SU-DHL-6 (cell line): ENCODE results near the gene GPALPP1.
"Not testable (repeated sequence)": the region's sequence is repeated elsewhere in the genome, so short reads cannot be mapped to it uniquely, and the experiment has no call there.

Experiments
- H2AFZ ChIP-seq: fragments of 200-600 bp; sonication (generic); 2 replicates; pipeline ENCODE4 v1.6.1; 2014; ENCODE audit warnings: low read depth, mild to moderate bottlenecking, moderate library complexity, mixed read lengths, antibody characterized with exemption, low read length; ENCODE audit not compliant: severe bottlenecking
- H3F3A ChIP-seq: fragments of 200-600 bp; shearing (Covaris generic); 2 replicates; pipeline ENCODE4 v1.6.0; 2016; ENCODE audit warnings: antibody characterized with exemption, mild to moderate bottlenecking; ENCODE audit not compliant: insufficient read depth
- H3K27ac ChIP-seq: fragments of 200-600 bp; sonication (generic); 2 replicates; pipeline ENCODE4 v1.5.1; 2016; ENCODE audit warnings: low read depth, mild to moderate bottlenecking, low read length, moderate library complexity, mixed read lengths
- H3K27me3 ChIP-seq: fragments of 200-600 bp; sonication (generic), shearing (Covaris generic); 2 replicates; pipeline ENCODE4 v1.6.0; 2014; ENCODE audit warnings: mild to moderate bottlenecking, low read length
- H3K36me3 ChIP-seq: fragments of 200-600 bp; sonication (generic); 2 replicates; pipeline ENCODE4 v1.6.1; 2014; ENCODE audit warnings: mild to moderate bottlenecking, low read length, mixed read lengths
- H3K4me2 ChIP-seq: fragments of 300-600, 200-600 bp; shearing (Covaris generic), sonication (generic); 2 replicates; pipeline ENCODE4 v1.6.0; 2014; ENCODE audit warnings: low read length, low read depth, mild to moderate bottlenecking; ENCODE audit not compliant: poor library complexity, severe bottlenecking
- H3K4me3 ChIP-seq: fragments of 200-600 bp; sonication (generic); 2 replicates; pipeline ENCODE4 v1.5.1; 2014; ENCODE audit warnings: antibody characterized with exemption, low read length, mild to moderate bottlenecking, mixed read lengths; ENCODE audit not compliant: insufficient read depth, poor library complexity, severe bottlenecking
- H3K79me2 ChIP-seq: fragments of 200-600 bp; sonication (generic); 2 replicates; pipeline ENCODE4 v1.6.1; 2014; ENCODE audit warnings: mild to moderate bottlenecking, low read length, moderate library complexity; ENCODE audit not compliant: insufficient read depth
- H3K9ac ChIP-seq: fragments of 200-600 bp; sonication (generic); 2 replicates; pipeline ENCODE4 v1.7.0; 2014; ENCODE audit warnings: mild to moderate bottlenecking, low read length
- H3K9me2 ChIP-seq: fragments of 200-600 bp; sonication (generic); replicated peaks from 2 replicates; pipeline ENCODE4 v1.6.1; 2014; ENCODE audit warnings: low read length; ENCODE audit not compliant: insufficient read depth
- H3K9me3 ChIP-seq: fragments of 200-600 bp; sonication (generic); 2 replicates; pipeline ENCODE4 v1.6.1; 2014; ENCODE audit warnings: low read length, mixed read lengths; ENCODE audit not compliant: insufficient read depth
- H4K20me1 ChIP-seq: fragments of 200-600 bp; sonication (generic); 2 replicates; pipeline ENCODE4 v1.6.1; 2014; ENCODE audit warnings: low read depth, mild to moderate bottlenecking, antibody characterized with exemption, low read length, moderate library complexity, mixed read lengths
- CTCF ChIP-seq: fragments of 200-600 bp; sonication (generic); IDR thresholded peaks from one replicate; pipeline ENCODE4 v1.5.1; 2017; ENCODE audit warnings: antibody characterized with exemption, mild to moderate bottlenecking, low read length, moderate library complexity; ENCODE audit not compliant: insufficient read depth, poor library complexity, severe bottlenecking
- EZH2phosphoT487 ChIP-seq: fragments of 200-600 bp; sonication (generic), shearing (Covaris generic); conservative IDR thresholded peaks from 2 replicates; pipeline ENCODE4 v1.6.1; 2018; ENCODE audit warnings: mild to moderate bottlenecking, antibody characterized with exemption, low read length, moderate library complexity, mixed read lengths

GPALPP1 gene

GRCh38 chr13:45060062-45060461, 70.7 kb downstream of the GPALPP1 start:
- Histone ChIP-seq H3K4me3 (no peak overlapping the region), H3K27ac (no peak overlapping the region), H3K9me2 (no peaks in the 10 kb centered on the region), H3K4me2 (no peak overlapping the region), H2AFZ (no peak overlapping the region), H4K20me1 (no peaks in the 10 kb centered on the region), H3K36me3 (no peaks in the 10 kb centered on the region), H3F3A (no peaks in the 10 kb centered on the region), H3K27me3 (no peaks in the 10 kb centered on the region), H3K9ac (no peak overlapping the region), H3K9me3 (no peaks in the 10 kb centered on the region), H3K79me2 (no peaks in the 10 kb centered on the region)
- TF ChIP-seq CTCF (no peak), EZH2phosphoT487 (no peak)

GRCh38 chr13:45063261-45063860, 74.0 kb downstream of the GPALPP1 start:
- no peak overlapping the region for H3K4me2 ChIP-seq

GRCh38 chr13:45063889-45064288, 74.6 kb downstream of the GPALPP1 start:
- H3K4me3 ChIP-seq, H3K27ac ChIP-seq, H3K4me2 ChIP-seq, H3K9ac ChIP-seq, H3K9me3 ChIP-seq, H3K9me2 ChIP-seq, H3K27me3 ChIP-seq, H4K20me1 ChIP-seq, H3K36me3 ChIP-seq, H3F3A ChIP-seq, H3K79me2 ChIP-seq, H2AFZ ChIP-seq: not testable (repeated sequence)

More at GRCh38 chr13:45063261-45063860, 74.0 kb downstream of the GPALPP1 start:
- H3K4me3 ChIP-seq: no peak overlapping the region
- H3K9me3 ChIP-seq: no peaks in the 10 kb centered on the region
- H3K9me2 ChIP-seq: no peaks in the 10 kb centered on the region
- TF ChIP-seq CTCF: no peak
- no peak for TF ChIP-seq EZH2phosphoT487
- H3K27ac ChIP-seq: no peak overlapping the region
- no peaks in the 10 kb centered on the region for H3K27me3 ChIP-seq
- no peak overlapping the region for H3K9ac ChIP-seq
- no peaks in the 10 kb centered on the region for H3F3A ChIP-seq
- no peaks in the 10 kb centered on the region for H4K20me1 ChIP-seq
- no peak overlapping the region for H2AFZ ChIP-seq
- H3K36me3 ChIP-seq: no peaks in the 10 kb centered on the region
- H3K79me2 ChIP-seq: no peaks in the 10 kb centered on the region

GRCh38 chr13:45064889-45065288, 75.6 kb downstream of the GPALPP1 start:
- H2AFZ ChIP-seq: no peak overlapping the region

More at GRCh38 chr13:45064889-45065288, 75.6 kb downstream of the GPALPP1 start:
- no peaks in the 10 kb centered on the region for H4K20me1 ChIP-seq
- H3K27me3 ChIP-seq: no peaks in the 10 kb centered on the region
- H3K9me2 ChIP-seq: no peaks in the 10 kb centered on the region
- H3K9ac ChIP-seq: no peak overlapping the region
- no peaks in the 10 kb centered on the region for H3K9me3 ChIP-seq
- H3K36me3 ChIP-seq: no peaks in the 10 kb centered on the region
- no peaks in the 10 kb centered on the region for H3K79me2 ChIP-seq
- no peak overlapping the region for H3K4me2 ChIP-seq
- no peaks in the 10 kb centered on the region for H3F3A ChIP-seq
- no peak overlapping the region for H3K27ac ChIP-seq
- TF ChIP-seq CTCF (no peak), EZH2phosphoT487 (no peak)
- no peak overlapping the region for H3K4me3 ChIP-seq
